B cell (primary cell): ENCODE data around the gene CTNS. TPM values are rescaled to one million over a fixed set of nuclear protein-coding genes. Genes with fewer than 3 reads are reported as not detected.

Source experiments
- ATAC-seq: fragments of 200-7000 bp; cut with Tn5 transposase; one replicate; pipeline ENCODE4 v1.10.0; 2021; ENCODE audit warnings: low read depth, mild to moderate bottlenecking, moderate number of reproducible peaks, moderate library complexity
- CTCF ChIA-PET: fragments of 350-600 bp; sonication (Branson Sonifier 250); formaldehyde crosslinking; loops from one replicate; lab custom pipeline; 2021; ENCODE audit warnings: antibody characterized with exemption, inconsistent platforms; lab: Charles Lee
- POLR2A ChIA-PET: fragments of 350-600 bp; sonication (Branson Sonifier 250); formaldehyde crosslinking; loops from one replicate; lab custom pipeline; 2021; ENCODE audit warnings: antibody characterized with exemption; lab: Charles Lee
- DNase-seq: peaks from one replicate; pipeline ENCODE4 v3.0.0; 2013
- H2AFZ ChIP-seq: 2 replicates; pipeline ENCODE4 v1.6.1; 2012; ENCODE audit warnings: mild to moderate bottlenecking, low read depth, low read length; ENCODE audit not compliant: insufficient read depth, poor library complexity, severe bottlenecking
- H3K27ac ChIP-seq, 2 donors: 1 replicate in 1 of 2; 2 replicates in 1 of 2; pipeline ENCODE4 v1.5.1; 2012 to 2013; ENCODE audit warnings: low read length in 2 of 2, mild to moderate bottlenecking in 2 of 2, moderate library complexity in 1 of 2
- H3K27me3 ChIP-seq, 4 experiments: fragments of 200-600 bp in 1 of 4; sonication (generic) in 1 of 4; replicated peaks in 1 of 4; 1 replicate in 2 of 4; 2 replicates in 2 of 4; pipeline versions ENCODE4 v1.6.1 to v1.7.0; 2013 to 2016; ENCODE audit warnings: low read length in 3 of 4, mild to moderate bottlenecking in 2 of 4, mixed read lengths in 1 of 4, moderate library complexity in 1 of 4; ENCODE audit not compliant: insufficient read depth in 4 of 4, control insufficient read depth in 3 of 4; ENCODE audit errors: control extremely low read depth in 1 of 4
- H3K36me3 ChIP-seq, 2 experiments: replicated peaks in 1 of 2; 1 replicate in 1 of 2; 2 replicates in 1 of 2; pipeline versions ENCODE4 v1.6.1 to v1.7.1; 2013; ENCODE audit warnings: low read length in 1 of 2; ENCODE audit not compliant: insufficient read depth in 2 of 2, control insufficient read depth in 1 of 2; ENCODE audit errors: control extremely low read depth in 1 of 2, extremely low read depth in 1 of 2
- H3K4me1 ChIP-seq, 2 donors: fragments of 200-600 bp in 1 of 2; sonication (generic) in 1 of 2; 1 replicate in 1 of 2; 2 replicates in 1 of 2; pipeline versions ENCODE4 v1.5.1 to v1.6.1; 2013 to 2017; ENCODE audit warnings: low read length in 2 of 2; ENCODE audit not compliant: control insufficient read depth in 2 of 2, insufficient read depth in 2 of 2
- H3K4me2 ChIP-seq: replicated peaks from 2 replicates; pipeline ENCODE3; 2012; ENCODE audit warnings: mild to moderate bottlenecking, low read depth, low read length; ENCODE audit not compliant: poor library complexity, severe bottlenecking
- H3K4me3 ChIP-seq, 5 experiments: fragments of 200-600 bp in 1 of 5; sonication (generic) in 1 of 5; 1 replicate in 3 of 5; 2 replicates in 2 of 5; pipeline versions ENCODE4 v1.5.1 to v1.7.0; 2011 to 2016; ENCODE audit warnings: low read length in 4 of 5, mild to moderate bottlenecking in 4 of 5, low read depth in 2 of 5, control low read depth in 1 of 5, moderate library complexity in 1 of 5; ENCODE audit not compliant: insufficient read depth in 1 of 5; ENCODE audit errors: control extremely low read depth in 1 of 5, extremely low read depth in 1 of 5
- H3K79me2 ChIP-seq: fragments of 200-600 bp; sonication (generic); one replicate; pipeline ENCODE4 v1.6.0; 2016; ENCODE audit warnings: low read length; ENCODE audit not compliant: control insufficient read depth, insufficient read depth
- H3K9ac ChIP-seq: fragments of 200-600 bp; sonication (generic); 2 replicates; pipeline ENCODE4 v1.6.1; 2017; ENCODE audit warnings: mild to moderate bottlenecking, low read length, moderate library complexity
- H3K9me3 ChIP-seq, 3 donors: one replicate each; pipeline versions ENCODE4 v1.6.1 to v1.7.1; 2013; ENCODE audit warnings: low read length in 2 of 3; ENCODE audit not compliant: control insufficient read depth in 2 of 3, insufficient read depth in 1 of 3; ENCODE audit errors: control extremely low read depth in 1 of 3
- H4K20me1 ChIP-seq: 2 replicates; pipeline ENCODE4 v1.6.0; 2012; ENCODE audit warnings: mild to moderate bottlenecking, low read length; ENCODE audit not compliant: insufficient read depth, control insufficient read depth, poor library complexity, severe bottlenecking
- H3K27ac Mint-ChIP-seq: one replicate; pipeline ENCODE4 v1.8.0; 2021; ENCODE audit warnings: mixed read lengths
- H3K27me3 Mint-ChIP-seq: one replicate; pipeline ENCODE4 v1.8.0; 2021; ENCODE audit warnings: mixed read lengths
- H3K4me1 Mint-ChIP-seq: one replicate; pipeline ENCODE4 v1.8.0; 2021; ENCODE audit warnings: mixed read lengths
- H3K4me3 Mint-ChIP-seq: one replicate; pipeline ENCODE4 v1.8.0; 2021; ENCODE audit warnings: mixed read lengths
- H3K9me3 Mint-ChIP-seq: one replicate; pipeline ENCODE4 v1.8.0; 2022; ENCODE audit warnings: mixed read lengths; ENCODE audit not compliant: insufficient read depth
- CTCF ChIP-seq: fragments of 200-600 bp; IDR thresholded peaks from one replicate; pipeline ENCODE4 v1.8.0; 2022; ENCODE audit warnings: antibody characterized with exemption, mild to moderate bottlenecking
- EZH2 ChIP-seq: IDR thresholded peaks from 2 replicates; pipeline ENCODE4 v1.6.1; 2012; ENCODE audit warnings: borderline replicate concordance, low read depth, mild to moderate bottlenecking, moderate library complexity, low read length; ENCODE audit not compliant: insufficient read depth, poor library complexity, severe bottlenecking
- WGBS: methylation state at CpG from one replicate; pipeline ENCODE4 v1.1.5; 2013; ENCODE audit warnings: missing lambda C conversion rate; ENCODE audit not compliant: insufficient coverage; 5-methylcytosine and 5-hydroxymethylcytosine counted together
- intact Hi-C: fragments of 100-400 bp; cut with micrococcal nuclease; formaldehyde crosslinking; loops from one replicate; pipeline ENCODE4 v1.10.0; 2022
- polyA plus RNA-seq: library from polyadenylated mRNA; depleted of rRNA; stranded (reverse); fragments of >200 nt; gene quantifications from 2 replicates; pipeline ENCODE4 v1.2.3, GENCODE V29; 2012
- total RNA-seq, 2 donors: library from RNA; stranded (reverse); fragments of 120-200 nt in 1 of 2; gene quantifications; 1 replicate in 1 of 2; 2 replicates in 1 of 2; pipeline versions ENCODE4 v1.2.3 to v1.2.4, GENCODE V29; 2013 to 2022

CTNS gene
- total and polyA plus RNA-seq, 2 donors (not counting 1 experiment from before 2014, with no cell fraction given): 11.6 to 24.7 TPM

GRCh38 chr17:3692346-3692745, 55.8 kb downstream of the CTNS start:
- Mint-ChIP-seq H3K9me3 (no peaks in the 10 kb centered on the region), H3K27me3 (no peaks in the 10 kb centered on the region), H3K27ac (peak overlapping the region; percentile 88), H3K4me1 (peaks cover 66% of the 10 kb centered on the region), H3K4me3 (peak overlapping the region; percentile 77)
- H3K4me3 ChIP-seq: peak overlapping the region; percentile 18 to 88 (median 78)
- H3K4me1 ChIP-seq: peaks cover 55 to 75% of the 10 kb centered on the region in 2 donors
- no peaks in the 10 kb centered on the region for H3K27me3 ChIP-seq
- no peaks in the 10 kb centered on the region for H3K9me3 ChIP-seq
- H3K27ac ChIP-seq: peak overlapping the region; percentile 69 to 91
- ChIA-PET CTCF (interaction anchor here (0.8 to 5.0 kb wide), 12 partner anchors 9 to 643 kb away, joined by 3 to 38 read pairs (median 4); no protein-coding TSS in a partner anchor), POLR2A (interaction anchor here (0.6 to 6.4 kb wide), 5 partner anchors 18 to 1018 kb away, joined by 3 to 63 read pairs (median 5); partner anchors contain the start of gene HASPIN)
- peaks cover 57% of the 10 kb centered on the region for H4K20me1 ChIP-seq
- peaks cover 82% of the 10 kb centered on the region for H3K79me2 ChIP-seq
- H2AFZ ChIP-seq: no peak overlapping the region
- H3K36me3 ChIP-seq: peaks cover 0 to 46% of the 10 kb centered on the region in 2 experiments
- DNase-seq (no peak), ATAC-seq (no peak)
- peak overlapping the region; percentile 61 for H3K9ac ChIP-seq
- WGBS: 80% methylated on average over 7 of the region's 9 CpGs
- intact Hi-C loops: loop anchor here (5.0 kb wide), 2 partner anchors 220 to 275 kb away; no protein-coding TSS in a partner anchor
- peak overlapping the region; percentile 80 for H3K4me2 ChIP-seq
- no peak for TF ChIP-seq EZH2
- TF ChIP-seq CTCF: peak; percentile 19

- H3K4me3 Mint-ChIP-seq: peak overlapping the region; percentile 91
- peaks cover 70% of the 10 kb centered on the region for H3K4me1 Mint-ChIP-seq
- Histone ChIP-seq H3K36me3 (peaks cover 0 to 43% of the 10 kb centered on the region in 2 experiments), H2AFZ (no peak overlapping the region), H3K27me3 (no peaks in the 10 kb centered on the region), H4K20me1 (peaks cover 54% of the 10 kb centered on the region), H3K9ac (peak overlapping the region; percentile 61), H3K9me3 (peaks cover 0 to 3% (median 1%) of the 10 kb centered on the region in 3 donors), H3K4me1 (peaks cover 55 to 77% of the 10 kb centered on the region in 2 donors), H3K27ac (peak overlapping the region; percentile 69 to 91), H3K4me2 (peak overlapping the region; percentile 80), H3K4me3 (peak overlapping the region; percentile 76 to 93 (median 83)), H3K79me2 (peaks cover 82% of the 10 kb centered on the region)
- ChIA-PET POLR2A (interaction anchor here (0.6 to 6.4 kb wide), 5 partner anchors 17 to 124 kb away, joined by 3 to 63 read pairs (median 7); partner anchors contain the start of gene HASPIN), CTCF (interaction anchor here (0.8 to 5.0 kb wide), 8 partner anchors 10 to 134 kb away, joined by 3 to 52 read pairs (median 6); no protein-coding TSS in a partner anchor)
- H3K9me3 Mint-ChIP-seq: no peaks in the 10 kb centered on the region
- TF ChIP-seq EZH2: no peak
- TF ChIP-seq CTCF: no peak
- DNase-seq (peak; percentile 58), ATAC-seq (no peak)
- H3K27ac Mint-ChIP-seq: peak overlapping the region; percentile 96
- WGBS: 13% methylated on average over 4 of the region's 4 CpGs
- H3K27me3 Mint-ChIP-seq: no peaks in the 10 kb centered on the region
- intact Hi-C loops: loop anchor here (1.0 to 5.0 kb wide), 3 partner anchors 18 to 274 kb away; no protein-coding TSS in a partner anchor
Measured at GRCh38 chr17:3693141-3693540, 56.6 kb downstream of the CTNS start.
